ENCODE measurements around the gene SCAI. TPM values are rescaled to one million over a fixed set of nuclear protein-coding genes. Genes with fewer than 3 reads are reported as not detected.

Gene SCAI
- total and polyA plus RNA-seq, 9 of the 15 experiments (the other 6 are each of a cell fraction or from before 2014, with no cell fraction given): 0.70 to 12.4 (median 4.2) TPM

DNA sequence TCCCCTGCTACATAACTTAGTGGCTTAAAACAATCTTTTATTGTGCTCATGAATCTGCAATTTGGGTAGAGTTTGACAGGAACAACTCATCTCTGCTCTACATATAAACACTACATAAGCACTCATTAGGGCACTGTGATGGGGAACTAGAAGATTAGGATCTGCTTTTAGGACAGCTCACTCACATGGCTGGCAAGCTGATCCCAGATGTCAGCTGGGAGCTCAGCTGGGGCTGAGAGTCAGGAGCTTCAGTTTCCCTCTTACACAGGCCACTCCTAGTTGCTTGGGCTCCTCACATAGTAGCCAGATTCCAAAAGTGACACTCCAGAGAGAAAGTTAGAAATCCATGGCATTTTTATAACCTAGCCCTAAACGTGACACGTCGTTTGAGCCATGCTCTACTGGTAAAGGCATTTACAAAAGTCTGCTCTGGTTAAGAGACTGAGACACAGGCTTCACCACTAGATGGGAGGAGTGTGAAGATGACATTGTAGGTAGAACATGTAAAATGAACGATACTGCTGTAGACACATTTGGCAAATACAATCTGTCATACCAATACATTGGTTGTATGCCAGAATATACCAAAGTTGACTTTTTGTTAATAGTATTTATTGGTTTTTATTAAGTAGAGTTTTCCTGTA, 23.6 kb downstream of the SCAI start (continued):
- TF ChIP-seq HDAC1 (IDR thresholded peaks at IDR 0.05) (peak in 1 of 2 experiments; percentile 44; a peak in 1 of 4 replicates), CSDE1 (IDR thresholded peaks at IDR 0.05) (no peak), TEAD4 (IDR thresholded peaks at IDR 0.05; ENCODE audit: low read length) (0 out of 2 replicates have a peak, but pooled peaks have one; percentile 4), TEAD4 (CRISPR knock-in tag; IDR thresholded peaks at IDR 0.05; ENCODE audit: borderline replicate concordance) (no peak), MAFG (tag; conservative IDR thresholded peaks at IDR 0.05) (no peak), ZNF79 (CRISPR knock-in tag; IDR thresholded peaks at IDR 0.05; ENCODE audit: low read depth) (no peak), CREBBP (IDR thresholded peaks at IDR 0.05; ENCODE audit: low read depth, low read length) (no peak), CCNT2 (IDR thresholded peaks at IDR 0.05; ENCODE audit: borderline replicate concordance, extremely low read depth, insufficient read length, low read depth, low read length) (no peak), SIN3A (IDR thresholded peaks at IDR 0.05; ENCODE audit: borderline replicate concordance in 2 of 2, control insufficient read depth in 1 of 2, low read depth in 2 of 2, low read length in 2 of 2) (peak; percentile 26 to 57; a peak in 2 of 4 replicates), FOXK1 (CRISPR knock-in tag; IDR thresholded peaks at IDR 0.05; ENCODE audit: borderline replicate concordance) (no peak)
- TF ChIP-seq, protein P1, sequence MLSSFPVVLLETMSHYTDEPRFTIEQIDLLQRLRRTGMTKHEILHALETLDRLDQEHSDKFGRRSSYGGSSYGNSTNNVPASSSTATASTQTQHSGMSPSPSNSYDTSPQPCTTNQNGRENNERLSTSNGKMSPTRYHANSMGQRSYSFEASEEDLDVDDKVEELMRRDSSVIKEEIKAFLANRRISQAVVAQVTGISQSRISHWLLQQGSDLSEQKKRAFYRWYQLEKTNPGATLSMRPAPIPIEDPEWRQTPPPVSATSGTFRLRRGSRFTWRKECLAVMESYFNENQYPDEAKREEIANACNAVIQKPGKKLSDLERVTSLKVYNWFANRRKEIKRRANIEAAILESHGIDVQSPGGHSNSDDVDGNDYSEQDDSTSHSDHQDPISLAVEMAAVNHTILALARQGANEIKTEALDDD (IDR thresholded peaks at IDR 0.05): peak; percentile 72
- TF ChIP-seq, protein P2, sequence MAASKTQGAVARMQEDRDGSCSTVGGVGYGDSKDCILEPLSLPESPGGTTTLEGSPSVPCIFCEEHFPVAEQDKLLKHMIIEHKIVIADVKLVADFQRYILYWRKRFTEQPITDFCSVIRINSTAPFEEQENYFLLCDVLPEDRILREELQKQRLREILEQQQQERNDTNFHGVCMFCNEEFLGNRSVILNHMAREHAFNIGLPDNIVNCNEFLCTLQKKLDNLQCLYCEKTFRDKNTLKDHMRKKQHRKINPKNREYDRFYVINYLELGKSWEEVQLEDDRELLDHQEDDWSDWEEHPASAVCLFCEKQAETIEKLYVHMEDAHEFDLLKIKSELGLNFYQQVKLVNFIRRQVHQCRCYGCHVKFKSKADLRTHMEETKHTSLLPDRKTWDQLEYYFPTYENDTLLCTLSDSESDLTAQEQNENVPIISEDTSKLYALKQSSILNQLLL (CRISPR knock-in tag; IDR thresholded peaks at IDR 0.05; ENCODE audit: borderline replicate concordance): no peak
- TF ChIP-seq, protein P3, sequence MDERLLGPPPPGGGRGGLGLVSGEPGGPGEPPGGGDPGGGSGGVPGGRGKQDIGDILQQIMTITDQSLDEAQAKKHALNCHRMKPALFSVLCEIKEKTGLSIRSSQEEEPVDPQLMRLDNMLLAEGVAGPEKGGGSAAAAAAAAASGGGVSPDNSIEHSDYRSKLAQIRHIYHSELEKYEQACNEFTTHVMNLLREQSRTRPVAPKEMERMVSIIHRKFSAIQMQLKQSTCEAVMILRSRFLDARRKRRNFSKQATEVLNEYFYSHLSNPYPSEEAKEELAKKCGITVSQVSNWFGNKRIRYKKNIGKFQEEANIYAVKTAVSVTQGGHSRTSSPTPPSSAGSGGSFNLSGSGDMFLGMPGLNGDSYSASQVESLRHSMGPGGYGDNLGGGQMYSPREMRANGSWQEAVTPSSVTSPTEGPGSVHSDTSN (CRISPR knock-in tag; IDR thresholded peaks at IDR 0.05; ENCODE audit: low read depth): no peak
- TF ChIP-seq, protein P3 (tag; conservative IDR thresholded peaks at IDR 0.05; ENCODE audit: low read depth): 0 out of 2 replicates have a peak, but pooled peaks have one; percentile 27
- TF ChIP-seq, protein P4, sequence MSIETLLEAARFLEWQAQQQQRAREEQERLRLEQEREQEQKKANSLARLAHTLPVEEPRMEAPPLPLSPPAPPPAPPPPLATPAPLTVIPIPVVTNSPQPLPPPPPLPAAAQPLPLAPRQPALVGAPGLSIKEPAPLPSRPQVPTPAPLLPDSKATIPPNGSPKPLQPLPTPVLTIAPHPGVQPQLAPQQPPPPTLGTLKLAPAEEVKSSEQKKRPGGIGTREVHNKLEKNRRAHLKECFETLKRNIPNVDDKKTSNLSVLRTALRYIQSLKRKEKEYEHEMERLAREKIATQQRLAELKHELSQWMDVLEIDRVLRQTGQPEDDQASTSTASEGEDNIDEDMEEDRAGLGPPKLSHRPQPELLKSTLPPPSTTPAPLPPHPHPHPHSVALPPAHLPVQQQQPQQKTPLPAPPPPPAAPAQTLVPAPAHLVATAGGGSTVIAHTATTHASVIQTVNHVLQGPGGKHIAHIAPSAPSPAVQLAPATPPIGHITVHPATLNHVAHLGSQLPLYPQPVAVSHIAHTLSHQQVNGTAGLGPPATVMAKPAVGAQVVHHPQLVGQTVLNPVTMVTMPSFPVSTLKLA (conservative IDR thresholded peaks at IDR 0.05): peak; percentile 49 to 60; a peak in 3 of 4 replicates
- TF ChIP-seq, protein P5, sequence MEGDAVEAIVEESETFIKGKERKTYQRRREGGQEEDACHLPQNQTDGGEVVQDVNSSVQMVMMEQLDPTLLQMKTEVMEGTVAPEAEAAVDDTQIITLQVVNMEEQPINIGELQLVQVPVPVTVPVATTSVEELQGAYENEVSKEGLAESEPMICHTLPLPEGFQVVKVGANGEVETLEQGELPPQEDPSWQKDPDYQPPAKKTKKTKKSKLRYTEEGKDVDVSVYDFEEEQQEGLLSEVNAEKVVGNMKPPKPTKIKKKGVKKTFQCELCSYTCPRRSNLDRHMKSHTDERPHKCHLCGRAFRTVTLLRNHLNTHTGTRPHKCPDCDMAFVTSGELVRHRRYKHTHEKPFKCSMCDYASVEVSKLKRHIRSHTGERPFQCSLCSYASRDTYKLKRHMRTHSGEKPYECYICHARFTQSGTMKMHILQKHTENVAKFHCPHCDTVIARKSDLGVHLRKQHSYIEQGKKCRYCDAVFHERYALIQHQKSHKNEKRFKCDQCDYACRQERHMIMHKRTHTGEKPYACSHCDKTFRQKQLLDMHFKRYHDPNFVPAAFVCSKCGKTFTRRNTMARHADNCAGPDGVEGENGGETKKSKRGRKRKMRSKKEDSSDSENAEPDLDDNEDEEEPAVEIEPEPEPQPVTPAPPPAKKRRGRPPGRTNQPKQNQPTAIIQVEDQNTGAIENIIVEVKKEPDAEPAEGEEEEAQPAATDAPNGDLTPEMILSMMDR (IDR thresholded peaks at IDR 0.05 in 2 of 3, conservative IDR thresholded peaks at IDR 0.05 in 1 of 3; ENCODE audit: insufficient read depth in 2 of 3, low read depth in 1 of 3, low read length in 3 of 3): peak in 2 of 3 experiments; percentile 27 to 44; a peak in 3 of 6 replicates

All from K562 (cell line).